ENCODE data around the gene KLHL11. TPM values are rescaled to one million over a fixed set of nuclear protein-coding genes. Genes with fewer than 3 reads are reported as not detected.

KLHL11 gene
- total and polyA plus RNA-seq, 2 of the 8 experiments (the other 6 are each of a cell fraction or from before 2014, with no cell fraction given) = 4.2 to 13.7 TPM

GRCh38 chr17:41868568-41868967, 3.3 kb upstream of the KLHL11 start:
- POLR2A ChIA-PET (ENCODE audit: partially characterized antibody) = interaction anchor here (1.1 to 2.1 kb wide), 5 partner anchors 11 to 99 kb away, joined by 3 to 6 read pairs (median 5); no protein-coding TSS in a partner anchor
- Histone ChIP-seq H3K36me3 (ENCODE audit: control insufficient read depth in 2 of 4, insufficient read depth in 4 of 4, low read length in 3 of 4) (peaks cover 29 to 67% (median 60%) of the 10 kb centered on the region in 4 experiments), H2AK5ac (ENCODE audit: low read depth, low read length) (no peak overlapping the region), H3K27ac (ENCODE audit: low read depth, low read length) (no peak overlapping the region), H3K9me3 (ENCODE audit: insufficient read depth in 2 of 2, low read depth in 1 of 2, low read length in 1 of 2) (no peaks in the 10 kb centered on the region), H3K79me2 (ENCODE audit: control insufficient read depth in 1 of 2, insufficient read depth in 2 of 2, low read length in 2 of 2) (peaks cover 2 to 13% of the 10 kb centered on the region in 2 experiments), H3K56ac (replicated peaks; ENCODE audit: insufficient read length, low read depth, low read length) (no peak overlapping the region), H3K14ac (ENCODE audit: insufficient read length) (no peak overlapping the region), H2BK20ac (ENCODE audit: low read length) (no peak overlapping the region), H3K4ac (replicated peaks; ENCODE audit: insufficient read length, low read depth, low read length) (no peak overlapping the region), H3K27me3 (replicated peaks in 1 of 4; ENCODE audit: control insufficient read depth in 3 of 4, extremely low read depth in 1 of 4, insufficient read depth in 3 of 4, low read length in 3 of 4) (no peaks in the 10 kb centered on the region), H2BK12ac (ENCODE audit: low read depth, low read length) (no peak overlapping the region), H4K5ac (ENCODE audit: insufficient read length, low read depth, low read length) (no peak overlapping the region), H2AFZ (ENCODE audit: low read length) (no peak overlapping the region), H3K4me1 (replicated peaks in 1 of 4; ENCODE audit: control insufficient read depth in 3 of 4, insufficient read depth in 4 of 4, low read length in 3 of 4) (peaks cover 0 to 4% (median 0%) of the 10 kb centered on the region in 4 experiments; a peak in 1 of 7 replicates), H2BK5ac (ENCODE audit: low read depth, low read length) (no peak overlapping the region), H3K4me3 (ENCODE audit: extremely low read depth in 1 of 4, insufficient read depth in 2 of 4, low read depth in 3 of 4, low read length in 4 of 4) (no peak overlapping the region), H3K23ac (ENCODE audit: insufficient read length) (no peak overlapping the region), H3K23me2 (ENCODE audit: low read depth, low read length) (peaks cover 7% of the 10 kb centered on the region), H4K8ac (ENCODE audit: extremely low read depth, insufficient read depth, low read length) (no peak overlapping the region), H4K91ac (replicated peaks; ENCODE audit: insufficient read length, low read length) (no peak overlapping the region), H2BK15ac (ENCODE audit: low read length) (no peak overlapping the region), H3K9ac (replicated peaks in 1 of 4; ENCODE audit: extremely low read depth in 1 of 4, low read depth in 3 of 4, low read length in 3 of 4) (no peak overlapping the region), H3K79me1 (ENCODE audit: low read depth, low read length) (peaks cover under 1% of the 10 kb centered on the region), H2BK120ac (replicated peaks; ENCODE audit: low read depth, low read length) (no peak overlapping the region), H3K18ac (ENCODE audit: extremely low read depth, low read length) (no peak overlapping the region), H3K4me2 (ENCODE audit: insufficient read depth in 1 of 2, low read depth in 2 of 2, low read length in 2 of 2) (no peak overlapping the region), H4K20me1 (replicated peaks in 1 of 2; ENCODE audit: control insufficient read depth in 1 of 2, insufficient read depth in 2 of 2, low read length in 2 of 2) (peaks cover 0 to 13% of the 10 kb centered on the region in 2 experiments)
- CTCF ChIA-PET (ENCODE audit: partially characterized antibody) = interaction anchor here (1.8 to 2.0 kb wide), 2 partner anchors 29 to 67 kb away, joined by 3 to 5 read pairs; no protein-coding TSS in a partner anchor
- DNase-seq (ENCODE audit: low read depth in 1 of 2, low spot score in 2 of 2) = no peak
- no peak for FAIRE-seq
- 92% methylated on average over 3 of the region's 3 CpGs; no CpG with 5 or more reads in 1 of the 2 experiments for WGBS, 2 experiments (ENCODE audit: extremely low coverage in 1 of 2, insufficient coverage in 1 of 2, insufficient read length in 1 of 2, insufficient replicate concordance in 2 of 2, low coverage in 1 of 2, low lambda C conversion rate in 2 of 2, missing lambda C conversion rate in 1 of 2)
- TF ChIP-seq ATF3 (IDR thresholded peaks at IDR 0.05; ENCODE audit: insufficient read depth, low read depth, low read length) (no peak), EGR1 (IDR thresholded peaks at IDR 0.05; ENCODE audit: borderline replicate concordance, low read depth, low read length) (no peak), MAX (IDR thresholded peaks at IDR 0.05) (no peak), SIX5 (IDR thresholded peaks at IDR 0.05; ENCODE audit: low read depth, low read length) (no peak), CBX5 (IDR thresholded peaks at IDR 0.05; ENCODE audit: low read depth, low read length) (no peak), CTBP2 (IDR thresholded peaks at IDR 0.05; ENCODE audit: borderline replicate concordance, insufficient read depth, insufficient read length, low read length) (no peak), TCF12 (IDR thresholded peaks at IDR 0.05; ENCODE audit: low read depth, low read length) (no peak), SRF (IDR thresholded peaks at IDR 0.05; ENCODE audit: low read depth, low read length) (no peak), BRCA1 (IDR thresholded peaks at IDR 0.05; ENCODE audit: low read depth, low read length) (no peak), RFX5 (IDR thresholded peaks at IDR 0.05; ENCODE audit: borderline replicate concordance, low read depth, low read length) (no peak), CHD2 (IDR thresholded peaks at IDR 0.05; ENCODE audit: low read length) (no peak), EP300 (IDR thresholded peaks at IDR 0.05; ENCODE audit: borderline replicate concordance in 1 of 2, low read depth in 2 of 2, low read length in 2 of 2) (no peak), PHF8 (conservative IDR thresholded peaks at IDR 0.05; ENCODE audit: low read depth, low read length) (no peak)

All from H1 (cell line).